Loucy (cell line): Measurements from ENCODE around the gene SON.

Experiments used
- EZH2phosphoT487 ChIP-seq: fragments of 200-600 bp; IDR thresholded peaks from 2 replicates; pipeline ENCODE4 v1.6.1; 2018; ENCODE audit warnings: antibody characterized with exemption, mild to moderate bottlenecking, moderate library complexity, borderline replicate concordance
- TF ChIP-seq, protein P1 (sequence below): fragments of 200-600 bp; sonication (generic); conservative IDR thresholded peaks from 2 replicates; pipeline ENCODE4 v1.5.1; 2014; ENCODE audit warnings: mild to moderate bottlenecking, antibody characterized with exemption, low read length

GRCh38 chr21:33514229-33514628 lies 28.6 kb upstream of the SON start:
- TF ChIP-seq, protein P1, sequence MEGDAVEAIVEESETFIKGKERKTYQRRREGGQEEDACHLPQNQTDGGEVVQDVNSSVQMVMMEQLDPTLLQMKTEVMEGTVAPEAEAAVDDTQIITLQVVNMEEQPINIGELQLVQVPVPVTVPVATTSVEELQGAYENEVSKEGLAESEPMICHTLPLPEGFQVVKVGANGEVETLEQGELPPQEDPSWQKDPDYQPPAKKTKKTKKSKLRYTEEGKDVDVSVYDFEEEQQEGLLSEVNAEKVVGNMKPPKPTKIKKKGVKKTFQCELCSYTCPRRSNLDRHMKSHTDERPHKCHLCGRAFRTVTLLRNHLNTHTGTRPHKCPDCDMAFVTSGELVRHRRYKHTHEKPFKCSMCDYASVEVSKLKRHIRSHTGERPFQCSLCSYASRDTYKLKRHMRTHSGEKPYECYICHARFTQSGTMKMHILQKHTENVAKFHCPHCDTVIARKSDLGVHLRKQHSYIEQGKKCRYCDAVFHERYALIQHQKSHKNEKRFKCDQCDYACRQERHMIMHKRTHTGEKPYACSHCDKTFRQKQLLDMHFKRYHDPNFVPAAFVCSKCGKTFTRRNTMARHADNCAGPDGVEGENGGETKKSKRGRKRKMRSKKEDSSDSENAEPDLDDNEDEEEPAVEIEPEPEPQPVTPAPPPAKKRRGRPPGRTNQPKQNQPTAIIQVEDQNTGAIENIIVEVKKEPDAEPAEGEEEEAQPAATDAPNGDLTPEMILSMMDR = no peak
- TF ChIP-seq EZH2phosphoT487 = no peak
